ENCODE results near the gene ZNF396. TPM values are rescaled to one million over a fixed set of nuclear protein-coding genes. Genes with fewer than 3 reads are reported as not detected.
A peak's percentile ranks its signal among the peaks of the same experiment; 100 is the strongest.

ZNF396 gene
- total RNA-seq, 4 donors from 2014 or later, result 0.98 to 2.5 (median 1.3) TPM

DNA sequence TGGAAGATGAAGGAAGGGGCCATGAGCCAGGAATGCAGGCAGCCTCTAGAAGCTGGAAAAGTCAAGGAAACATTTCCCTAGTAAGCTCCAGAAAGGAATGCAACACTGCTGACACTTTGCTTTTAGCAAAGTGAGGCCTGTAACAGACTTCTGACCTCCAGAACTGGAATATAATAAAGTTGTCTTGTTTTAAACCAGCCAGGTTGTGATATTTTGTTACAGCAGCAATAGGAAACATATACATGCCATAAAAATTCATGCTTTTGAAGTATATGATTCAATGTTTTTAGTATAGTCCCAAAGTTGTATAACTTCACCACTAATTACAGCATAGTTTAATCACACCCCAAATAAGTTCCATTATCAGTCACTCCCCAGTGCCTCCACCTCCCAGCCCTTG is 15.2 kb upstream of the ZNF396 start:
- no peaks in the 10 kb centered on the region for H3K27me3 ChIP-seq
- H3K27ac ChIP-seq, result no peak overlapping the region
- no peak for DNase-seq (ENCODE audit: low spot score in 2 of 2)
- no peaks in the 10 kb centered on the region for H3K9me3 ChIP-seq
- TF ChIP-seq POLR2A (IDR thresholded peaks at IDR 0.05), result no peak
- no peak for TF ChIP-seq EP300 (IDR thresholded peaks at IDR 0.05)
- TF ChIP-seq POLR2AphosphoS5 (IDR thresholded peaks at IDR 0.05), result no peak
- TF ChIP-seq, protein P1, sequence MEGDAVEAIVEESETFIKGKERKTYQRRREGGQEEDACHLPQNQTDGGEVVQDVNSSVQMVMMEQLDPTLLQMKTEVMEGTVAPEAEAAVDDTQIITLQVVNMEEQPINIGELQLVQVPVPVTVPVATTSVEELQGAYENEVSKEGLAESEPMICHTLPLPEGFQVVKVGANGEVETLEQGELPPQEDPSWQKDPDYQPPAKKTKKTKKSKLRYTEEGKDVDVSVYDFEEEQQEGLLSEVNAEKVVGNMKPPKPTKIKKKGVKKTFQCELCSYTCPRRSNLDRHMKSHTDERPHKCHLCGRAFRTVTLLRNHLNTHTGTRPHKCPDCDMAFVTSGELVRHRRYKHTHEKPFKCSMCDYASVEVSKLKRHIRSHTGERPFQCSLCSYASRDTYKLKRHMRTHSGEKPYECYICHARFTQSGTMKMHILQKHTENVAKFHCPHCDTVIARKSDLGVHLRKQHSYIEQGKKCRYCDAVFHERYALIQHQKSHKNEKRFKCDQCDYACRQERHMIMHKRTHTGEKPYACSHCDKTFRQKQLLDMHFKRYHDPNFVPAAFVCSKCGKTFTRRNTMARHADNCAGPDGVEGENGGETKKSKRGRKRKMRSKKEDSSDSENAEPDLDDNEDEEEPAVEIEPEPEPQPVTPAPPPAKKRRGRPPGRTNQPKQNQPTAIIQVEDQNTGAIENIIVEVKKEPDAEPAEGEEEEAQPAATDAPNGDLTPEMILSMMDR (IDR thresholded peaks at IDR 0.05), result no peak
- no peak overlapping the region for H3K4me3 ChIP-seq
- peaks cover 2% of the 10 kb centered on the region for H3K4me1 ChIP-seq
- no peaks in the 10 kb centered on the region for H3K36me3 ChIP-seq

DNA sequence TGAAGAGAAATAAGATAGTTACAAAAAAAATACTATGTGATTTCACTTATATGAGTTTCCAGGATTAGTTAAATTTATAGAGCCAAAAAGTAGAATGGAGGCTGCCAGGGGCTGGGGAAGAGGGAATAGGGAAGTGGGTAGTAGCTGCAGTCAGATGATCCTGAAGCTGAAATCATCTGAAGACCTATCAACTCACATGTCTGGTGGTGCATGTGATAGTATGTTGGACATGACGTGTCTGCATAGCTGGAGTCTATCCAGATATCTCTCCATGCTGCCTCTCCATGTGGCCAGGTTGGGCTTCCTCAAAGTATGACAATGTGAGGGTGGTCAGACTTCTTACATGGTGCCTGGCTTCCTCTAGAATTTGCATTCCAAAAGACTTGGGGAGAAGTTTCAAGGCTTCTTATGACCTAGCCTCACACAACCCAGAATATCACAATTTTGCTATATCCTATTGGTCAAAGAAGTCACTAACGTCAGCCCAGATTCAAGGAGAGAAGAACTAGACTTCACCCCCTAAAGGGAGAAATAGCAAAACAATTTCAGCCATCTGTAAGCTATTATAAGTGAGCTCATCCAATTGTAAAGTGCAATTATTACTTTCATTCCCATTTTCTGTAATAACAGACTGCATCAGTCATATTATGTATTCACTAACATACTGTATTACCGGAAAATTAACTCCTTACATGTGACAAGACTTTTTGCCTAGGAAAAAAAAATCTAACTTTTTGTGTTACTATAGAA is 14.0 kb upstream of the ZNF396 start:
- peaks cover 5% of the 10 kb centered on the region for H3K4me1 ChIP-seq
- no peaks in the 10 kb centered on the region for H3K27me3 ChIP-seq
- H3K4me3 ChIP-seq, result no peak overlapping the region
- no peak for TF ChIP-seq POLR2A (IDR thresholded peaks at IDR 0.05)
- TF ChIP-seq EP300 (IDR thresholded peaks at IDR 0.05), result no peak
- TF ChIP-seq, protein P1 (IDR thresholded peaks at IDR 0.05), result no peak
- no peak for TF ChIP-seq POLR2AphosphoS5 (IDR thresholded peaks at IDR 0.05)
- H3K36me3 ChIP-seq, result no peaks in the 10 kb centered on the region
- H3K9me3 ChIP-seq, result no peaks in the 10 kb centered on the region
- DNase-seq (ENCODE audit: low spot score in 2 of 2), result no peak
- no peak overlapping the region for H3K27ac ChIP-seq
- WGBS, result 70% methylated on average over 3 of the region's 3 CpGs

DNA sequence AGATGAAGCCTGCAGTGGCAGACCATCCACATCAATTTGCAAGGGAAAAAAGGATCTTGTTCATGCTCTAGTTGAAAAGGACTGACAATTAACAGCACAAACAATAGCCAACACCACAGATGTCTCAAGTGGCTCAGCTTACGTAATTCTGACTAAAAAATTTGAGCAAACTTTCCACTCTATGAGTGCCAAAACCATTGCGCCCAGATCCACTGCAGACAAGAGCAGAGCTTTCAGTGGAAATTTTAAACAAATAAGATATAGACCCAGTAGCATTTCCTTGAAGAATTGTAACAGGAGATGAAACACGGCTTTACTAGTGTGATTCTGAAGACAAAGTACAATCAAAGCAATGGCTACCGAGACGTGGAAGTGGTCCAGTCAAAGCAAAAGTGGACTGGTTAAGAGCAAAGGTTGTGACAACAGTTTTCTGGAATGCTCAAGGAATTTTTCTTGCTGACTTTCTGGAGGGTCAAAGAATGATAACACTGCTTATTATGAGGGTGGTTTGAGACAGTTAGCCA is 12.0 kb upstream of the ZNF396 start:
- H3K4me3 ChIP-seq, result no peak overlapping the region
- no peak for DNase-seq (ENCODE audit: low spot score in 2 of 2)
- WGBS, result 40% methylated on average over 5 of the region's 5 CpGs

DNA sequence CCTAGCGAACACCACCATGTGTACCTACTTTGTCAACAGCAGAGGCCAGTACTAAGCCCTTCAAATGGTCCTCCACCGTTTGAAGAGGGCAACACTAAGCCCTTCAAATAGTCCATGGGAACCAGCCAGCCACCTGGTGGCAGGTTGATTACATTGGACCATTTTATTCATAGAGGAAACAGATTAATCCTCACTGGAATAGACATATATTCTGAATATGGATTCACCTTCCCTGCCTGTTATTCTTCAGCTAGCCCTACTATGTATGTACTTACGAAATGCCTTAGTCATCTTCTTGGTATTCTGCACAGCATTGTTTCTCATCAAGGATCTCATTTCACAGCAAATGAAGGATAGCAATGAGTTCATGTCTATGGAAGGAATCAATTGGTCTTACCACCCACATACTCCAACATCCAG is 10.0 kb upstream of the ZNF396 start:
- Histone ChIP-seq H3K4me1 (peaks cover 5% of the 10 kb centered on the region), H3K27me3 (no peaks in the 10 kb centered on the region), H3K4me3 (no peak overlapping the region), H3K9me3 (no peaks in the 10 kb centered on the region), H3K36me3 (no peaks in the 10 kb centered on the region), H3K27ac (no peak overlapping the region)
- TF ChIP-seq POLR2AphosphoS5 (IDR thresholded peaks at IDR 0.05), result no peak
- TF ChIP-seq EP300 (IDR thresholded peaks at IDR 0.05), result no peak
- no peak for TF ChIP-seq POLR2A (IDR thresholded peaks at IDR 0.05)
- TF ChIP-seq, protein P1 (IDR thresholded peaks at IDR 0.05), result peak in 1 of 2 donors; percentile 39
- 61% methylated on average over 3 of the region's 3 CpGs for WGBS
- DNase-seq (ENCODE audit: low spot score in 2 of 2), result no peak

More for the DNA sequence above, 12.0 kb upstream of the ZNF396 start:
- H3K36me3 ChIP-seq, result no peaks in the 10 kb centered on the region
- H3K9me3 ChIP-seq, result no peaks in the 10 kb centered on the region
- no peak for TF ChIP-seq POLR2AphosphoS5 (IDR thresholded peaks at IDR 0.05)
- TF ChIP-seq POLR2A (IDR thresholded peaks at IDR 0.05), result no peak
- TF ChIP-seq, protein P1 (IDR thresholded peaks at IDR 0.05), result no peak
- H3K27ac ChIP-seq, result no peak overlapping the region
- no peaks in the 10 kb centered on the region for H3K27me3 ChIP-seq
- peaks cover 5% of the 10 kb centered on the region for H3K4me1 ChIP-seq

DNA sequence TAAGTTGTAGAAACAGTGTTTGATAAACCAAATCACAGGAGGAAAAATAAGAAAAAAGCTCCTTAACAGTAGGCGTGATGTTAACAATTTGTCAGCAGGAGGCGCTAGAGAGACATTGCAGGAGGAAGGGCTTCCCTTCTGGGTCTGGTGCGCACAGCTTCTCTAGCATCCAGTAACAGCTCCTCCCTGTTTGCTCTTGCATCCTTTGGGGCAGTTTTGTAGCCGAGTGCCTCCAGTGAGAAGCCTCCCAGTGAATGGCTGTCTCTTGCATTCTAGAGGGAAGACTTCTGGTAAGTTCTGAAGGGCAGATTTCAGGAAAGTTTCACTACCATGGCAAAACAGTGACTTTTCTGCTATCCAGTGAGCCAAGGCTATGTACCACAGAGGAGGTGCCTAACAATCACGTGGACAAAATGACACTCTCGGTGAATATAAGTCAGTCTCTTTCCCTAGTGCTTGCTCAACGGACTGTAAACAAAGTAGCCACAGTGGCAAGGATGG is 9.5 kb upstream of the ZNF396 start:
- WGBS, result 13% methylated on average over 7 of the region's 7 CpGs
- no peak overlapping the region for H3K27ac ChIP-seq

More for the DNA sequence above, 9.5 kb upstream of the ZNF396 start:
- no peaks in the 10 kb centered on the region for H3K9me3 ChIP-seq
- H3K36me3 ChIP-seq, result no peaks in the 10 kb centered on the region
- TF ChIP-seq, protein P1 (IDR thresholded peaks at IDR 0.05), result peak; percentile 70 to 89
- no peak for TF ChIP-seq POLR2A (IDR thresholded peaks at IDR 0.05)
- peaks cover 5% of the 10 kb centered on the region for H3K4me1 ChIP-seq
- no peak for DNase-seq (ENCODE audit: low spot score in 2 of 2)
- H3K4me3 ChIP-seq, result no peak overlapping the region
- H3K27me3 ChIP-seq, result no peaks in the 10 kb centered on the region

Data from suprapubic skin (tissue), 4 donors.